ENCODE data around the gene TRIM47. TPM values are rescaled to one million over a fixed set of nuclear protein-coding genes. Genes with fewer than 3 reads are reported as not detected.
"Not testable (repeated sequence)": the region's sequence is repeated elsewhere in the genome, so short reads cannot be mapped to it uniquely, and the experiment has no call there.

Gene TRIM47
- total and polyA plus RNA-seq, 2 experiments from 2014 or later, result 2.9 to 4.6 TPM

DNA sequence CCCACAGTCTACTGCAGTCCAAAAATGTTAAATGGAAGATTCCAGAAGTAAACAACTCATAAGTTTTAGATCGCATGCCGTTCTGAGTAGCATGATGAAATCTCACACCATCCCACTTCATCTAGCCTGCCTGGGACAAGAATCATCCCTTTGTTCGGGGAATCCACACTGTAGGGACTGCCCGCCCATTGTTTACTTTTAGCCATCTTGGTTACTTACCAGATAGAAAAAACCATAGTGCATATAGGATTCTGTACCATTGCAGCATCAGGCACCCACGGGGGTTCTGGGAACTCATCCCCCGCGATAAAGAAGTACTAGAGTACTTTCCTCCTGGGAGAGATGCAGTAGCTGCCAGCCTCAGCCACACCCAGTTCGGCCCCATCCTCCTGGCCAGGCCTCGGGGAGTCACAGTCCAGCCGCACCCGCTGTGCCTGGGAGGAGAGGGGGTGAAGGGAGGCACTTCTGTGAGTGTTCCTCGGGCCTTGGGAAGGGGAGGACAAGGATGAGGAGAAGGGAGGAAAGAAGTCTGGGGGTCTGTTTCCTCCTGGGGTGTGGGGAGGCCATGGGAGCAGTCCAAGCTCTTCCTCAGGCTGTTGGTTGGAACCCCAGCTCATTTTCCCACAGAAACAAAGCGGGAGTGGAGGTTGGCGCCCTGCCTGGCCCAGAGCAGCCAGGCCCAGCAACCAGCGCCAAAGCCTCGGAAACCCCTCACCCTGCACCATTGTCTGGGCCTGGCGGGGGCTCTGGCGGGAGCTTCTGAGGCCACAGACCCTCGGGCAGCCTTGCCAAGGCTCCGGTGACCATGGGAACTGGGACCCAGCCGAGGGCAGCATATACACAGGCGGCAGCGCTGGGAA lies 8.9 kb downstream of the TRIM47 start:
- Histone ChIP-seq H3K27me3 (no peaks in the 10 kb centered on the region), H3K27ac (no peak overlapping the region), H3K9me3 (ENCODE audit: low read depth) (no peaks in the 10 kb centered on the region), H3K36me3 (no peaks in the 10 kb centered on the region), H3K4me1 (ENCODE audit: low read depth) (peaks cover 15% of the 10 kb centered on the region), H3K4me3 (no peak overlapping the region)
- peak in 1 of 2 donors; percentile 83 for DNase-seq (ENCODE audit: low read depth in 1 of 2, low spot score in 1 of 2)
- TF ChIP-seq, protein P1, sequence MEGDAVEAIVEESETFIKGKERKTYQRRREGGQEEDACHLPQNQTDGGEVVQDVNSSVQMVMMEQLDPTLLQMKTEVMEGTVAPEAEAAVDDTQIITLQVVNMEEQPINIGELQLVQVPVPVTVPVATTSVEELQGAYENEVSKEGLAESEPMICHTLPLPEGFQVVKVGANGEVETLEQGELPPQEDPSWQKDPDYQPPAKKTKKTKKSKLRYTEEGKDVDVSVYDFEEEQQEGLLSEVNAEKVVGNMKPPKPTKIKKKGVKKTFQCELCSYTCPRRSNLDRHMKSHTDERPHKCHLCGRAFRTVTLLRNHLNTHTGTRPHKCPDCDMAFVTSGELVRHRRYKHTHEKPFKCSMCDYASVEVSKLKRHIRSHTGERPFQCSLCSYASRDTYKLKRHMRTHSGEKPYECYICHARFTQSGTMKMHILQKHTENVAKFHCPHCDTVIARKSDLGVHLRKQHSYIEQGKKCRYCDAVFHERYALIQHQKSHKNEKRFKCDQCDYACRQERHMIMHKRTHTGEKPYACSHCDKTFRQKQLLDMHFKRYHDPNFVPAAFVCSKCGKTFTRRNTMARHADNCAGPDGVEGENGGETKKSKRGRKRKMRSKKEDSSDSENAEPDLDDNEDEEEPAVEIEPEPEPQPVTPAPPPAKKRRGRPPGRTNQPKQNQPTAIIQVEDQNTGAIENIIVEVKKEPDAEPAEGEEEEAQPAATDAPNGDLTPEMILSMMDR (IDR thresholded peaks at IDR 0.05; ENCODE audit: low read depth, low read length), result no peak

DNA sequence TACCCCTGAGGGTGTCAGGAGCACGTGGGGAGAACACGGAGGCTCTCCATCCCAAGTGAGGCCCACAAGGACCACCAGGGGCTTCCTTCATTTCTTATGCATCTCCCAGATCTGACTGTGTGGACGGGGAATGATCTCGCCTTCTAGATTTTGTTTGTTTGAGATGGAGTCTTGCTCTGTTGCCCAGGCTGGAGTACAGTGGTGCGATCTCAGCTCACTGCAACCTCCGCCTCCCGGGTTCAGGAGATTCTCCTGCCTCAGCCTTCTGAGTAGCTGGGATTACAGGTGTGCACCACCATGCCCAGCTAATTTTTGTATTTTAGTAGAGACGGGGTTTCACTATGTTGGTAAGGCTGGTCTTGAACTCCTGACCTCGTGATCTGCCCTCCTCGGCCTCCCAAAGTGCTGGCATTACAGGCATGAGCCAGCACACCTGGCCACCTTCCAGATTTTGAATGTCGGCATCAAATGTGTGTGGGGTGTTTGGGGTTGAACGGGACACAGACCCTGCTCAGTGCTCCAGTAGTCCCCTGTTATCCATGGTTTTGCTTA lies 9.6 kb downstream of the TRIM47 start:
- not testable (repeated sequence) for H3K27ac ChIP-seq; H3K9me3 ChIP-seq (ENCODE audit: low read depth); H3K36me3 ChIP-seq; H3K27me3 ChIP-seq; DNase-seq (ENCODE audit: low read depth in 1 of 2, low spot score in 1 of 2); H3K4me3 ChIP-seq
- peaks cover 15% of the 10 kb centered on the region for H3K4me1 ChIP-seq (ENCODE audit: low read depth)

DNA sequence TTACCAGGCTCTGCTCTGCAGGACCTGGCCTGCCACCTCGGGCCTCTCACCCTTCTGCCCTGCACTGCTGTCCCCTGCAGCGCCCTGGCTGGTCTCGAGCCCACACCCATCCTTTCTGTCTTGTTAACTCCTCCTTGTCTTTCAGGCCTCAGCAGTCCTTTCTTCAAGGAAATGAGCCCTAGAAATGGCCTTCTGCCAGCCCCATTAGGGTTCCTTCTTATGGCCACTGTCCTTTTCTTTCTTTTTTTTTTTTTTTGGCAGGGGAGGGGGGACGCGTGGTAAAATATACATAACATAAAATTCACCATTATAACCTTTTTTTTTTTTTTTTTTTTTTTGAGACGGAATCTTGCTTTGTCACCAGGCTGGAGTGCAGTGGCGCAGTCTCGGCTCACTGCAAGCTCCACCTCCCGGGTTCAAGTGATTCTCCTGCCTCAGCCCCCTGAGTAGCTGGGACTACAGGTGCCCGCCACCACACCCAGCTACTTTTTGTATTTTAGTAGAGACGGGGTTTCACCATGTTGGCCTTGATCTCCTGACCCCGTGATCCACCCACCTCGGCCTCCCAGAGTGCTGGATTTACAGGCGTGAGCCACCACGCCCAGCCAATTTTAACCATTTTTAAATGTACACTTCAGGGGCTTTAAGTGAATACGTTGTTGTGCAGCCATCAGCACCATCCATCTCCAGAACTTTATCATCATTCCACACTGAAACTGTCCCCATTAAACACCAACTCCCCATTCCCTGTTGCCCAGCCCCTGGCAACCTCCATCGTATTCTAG lies 12.8 kb downstream of the TRIM47 start:
- H3K9me3 ChIP-seq (ENCODE audit: low read depth); H3K4me1 ChIP-seq (ENCODE audit: low read depth); H3K36me3 ChIP-seq; H3K27ac ChIP-seq; H3K4me3 ChIP-seq; DNase-seq (ENCODE audit: low read depth in 1 of 2, low spot score in 1 of 2); H3K27me3 ChIP-seq: not testable (repeated sequence)

DNA sequence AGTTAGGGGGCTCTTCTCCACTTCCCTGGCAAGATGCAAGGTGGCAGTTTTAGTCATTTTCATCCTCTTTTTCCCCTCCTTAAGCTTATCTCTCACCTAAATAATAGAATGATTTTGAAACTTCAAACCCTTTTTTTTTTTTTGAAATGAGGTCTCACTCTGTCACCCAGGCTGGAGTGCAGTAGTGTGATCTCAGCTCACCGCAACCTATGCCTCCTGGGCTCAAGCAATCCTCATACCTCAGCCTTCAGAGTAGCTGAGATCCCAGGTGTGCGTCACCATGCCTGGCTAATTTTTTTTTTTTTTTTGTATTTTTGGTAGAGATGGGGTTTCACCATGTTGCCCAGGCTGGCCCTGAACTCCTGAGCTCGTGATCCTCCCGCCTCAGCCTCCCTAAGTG lies 13.5 kb downstream of the TRIM47 start:
- H3K9me3 ChIP-seq (ENCODE audit: low read depth); H3K27me3 ChIP-seq; H3K27ac ChIP-seq; H3K4me1 ChIP-seq (ENCODE audit: low read depth); DNase-seq (ENCODE audit: low read depth in 1 of 2, low spot score in 1 of 2); H3K4me3 ChIP-seq; H3K36me3 ChIP-seq: not testable (repeated sequence)

DNA sequence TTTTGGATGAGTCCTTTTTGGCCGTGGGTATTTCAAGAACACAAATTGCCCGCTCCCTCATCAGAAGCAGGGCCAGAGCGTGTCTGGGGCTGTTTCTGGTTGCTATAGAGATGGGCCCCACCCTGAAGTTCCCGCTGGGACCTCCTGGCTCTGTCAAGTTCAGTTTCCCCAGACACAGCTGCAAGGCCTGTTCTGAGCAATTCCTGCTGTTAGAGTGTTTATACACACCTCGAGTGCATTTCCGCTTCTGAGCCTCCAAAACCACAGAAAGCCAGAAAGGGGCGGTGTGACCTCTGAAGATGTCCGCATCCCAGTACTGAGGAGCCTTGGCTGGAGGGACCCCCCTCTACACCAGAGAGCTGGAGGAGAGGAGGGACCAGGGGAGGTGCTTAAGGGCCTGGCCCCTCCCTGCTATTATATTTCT lies 13.9 kb downstream of the TRIM47 start:
- TF ChIP-seq, protein P1 (IDR thresholded peaks at IDR 0.05; ENCODE audit: low read depth, low read length), result no peak
- no peaks in the 10 kb centered on the region for H3K4me1 ChIP-seq (ENCODE audit: low read depth)
- no peaks in the 10 kb centered on the region for H3K9me3 ChIP-seq (ENCODE audit: low read depth)
- peak in 1 of 2 donors; percentile 88 for DNase-seq (ENCODE audit: low read depth in 1 of 2, low spot score in 1 of 2)
- no peaks in the 10 kb centered on the region for H3K27me3 ChIP-seq
- no peak overlapping the region for H3K4me3 ChIP-seq
- H3K36me3 ChIP-seq, result no peaks in the 10 kb centered on the region
- H3K27ac ChIP-seq, result no peak overlapping the region

DNA sequence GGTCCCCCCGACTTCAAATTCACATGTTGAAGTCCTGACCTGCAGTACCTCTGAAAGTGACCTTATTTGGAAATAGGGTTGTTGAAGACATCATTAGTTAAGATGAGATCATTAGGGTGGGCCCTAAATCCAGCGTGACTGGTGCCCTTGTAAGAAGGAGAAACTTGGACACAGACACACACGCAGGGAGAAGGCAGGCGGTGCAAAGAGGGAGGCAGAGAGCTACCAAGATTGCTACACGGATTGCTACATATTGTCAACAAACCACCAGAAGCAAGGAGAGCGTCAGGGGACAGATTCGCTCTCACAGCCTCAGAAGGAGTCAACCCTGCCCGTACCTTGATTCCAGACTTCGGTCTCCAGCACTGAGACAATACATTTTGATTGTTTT lies 16.5 kb downstream of the TRIM47 start:
- TF ChIP-seq, protein P1 (IDR thresholded peaks at IDR 0.05; ENCODE audit: low read depth, low read length), result no peak
- Histone ChIP-seq H3K27ac (no peak overlapping the region), H3K9me3 (ENCODE audit: low read depth) (no peaks in the 10 kb centered on the region), H3K4me3 (no peak overlapping the region), H3K27me3 (no peaks in the 10 kb centered on the region), H3K36me3 (no peaks in the 10 kb centered on the region), H3K4me1 (ENCODE audit: low read depth) (no peaks in the 10 kb centered on the region)
- no peak for DNase-seq (ENCODE audit: low read depth in 1 of 2, low spot score in 1 of 2)

DNA sequence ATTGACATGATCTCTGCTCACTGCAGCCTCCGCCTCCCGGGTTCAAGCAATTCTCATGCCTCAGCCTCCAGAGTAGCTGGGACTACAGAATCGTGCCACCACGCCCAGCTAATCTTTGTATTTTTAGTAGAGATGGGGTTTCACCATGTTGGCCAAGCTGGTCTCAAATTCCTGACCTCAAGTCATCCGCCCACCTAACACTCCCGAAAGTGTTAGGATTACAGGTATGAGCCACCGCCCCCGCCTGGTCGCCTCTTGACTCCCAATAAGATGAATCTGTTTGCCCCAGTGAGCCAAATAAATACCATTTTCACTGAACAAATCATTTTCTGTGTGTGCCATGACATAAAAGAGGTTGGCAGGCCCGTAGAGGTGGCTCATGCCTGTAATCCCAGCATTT lies 19.0 kb downstream of the TRIM47 start:
- not testable (repeated sequence) for DNase-seq (ENCODE audit: low read depth in 1 of 2, low spot score in 1 of 2); H3K27ac ChIP-seq; H3K36me3 ChIP-seq; H3K27me3 ChIP-seq; H3K4me3 ChIP-seq; H3K4me1 ChIP-seq (ENCODE audit: low read depth); H3K9me3 ChIP-seq (ENCODE audit: low read depth)
